H1 (cell line): ENCODE data around the gene TAF15. TPM values are rescaled to one million over a fixed set of nuclear protein-coding genes. Genes with fewer than 3 reads are reported as not detected.

Source experiments
- CTCF ChIA-PET: fragments of 300-600 bp; sonication (Branson Sonifier 250); formaldehyde crosslinking; loops from one replicate; lab custom pipeline; 2021; ENCODE audit not compliant: partially characterized antibody; lab: Charles Lee
- POLR2A ChIA-PET: fragments of 300-600 bp; sonication (Branson Sonifier 250); formaldehyde crosslinking; loops from one replicate; lab custom pipeline; 2021; ENCODE audit warnings: inconsistent platforms; ENCODE audit not compliant: partially characterized antibody; lab: Charles Lee
- DNase-seq, 2 experiments: peaks; one replicate each; pipeline versions ENCODE4 v3.0.0 to v3.0.0-alpha.2; 2010 to 2022; ENCODE audit warnings: low spot score in 2 of 2, low read depth in 1 of 2, mixed read lengths in 1 of 2
- FAIRE-seq: peaks from 2 replicates; lab custom pipeline; 2011; peaks lifted over from hg19 to GRCh38; lab: Jason Lieb, UNC
- H2AFZ ChIP-seq: 2 replicates; pipeline ENCODE4 v1.8.1; 2012; ENCODE audit warnings: low read length, inconsistent platforms
- H2AK5ac ChIP-seq: 2 replicates; pipeline ENCODE4 v1.6.1; 2013; ENCODE audit warnings: low read depth, low read length
- H2BK120ac ChIP-seq: replicated peaks from 2 replicates; pipeline ENCODE3; 2013; ENCODE audit warnings: low read depth, low read length, inconsistent platforms
- H2BK12ac ChIP-seq: 2 replicates; pipeline ENCODE4 v1.6.1; 2013; ENCODE audit warnings: low read depth, low read length
- H2BK15ac ChIP-seq: 2 replicates; pipeline ENCODE4 v1.6.1; 2013; ENCODE audit warnings: low read length
- H2BK20ac ChIP-seq: 2 replicates; pipeline ENCODE4 v1.6.1; 2013; ENCODE audit warnings: low read length
- H2BK5ac ChIP-seq: 2 replicates; pipeline ENCODE4 v1.6.1; 2013; ENCODE audit warnings: low read depth, low read length
- H3K14ac ChIP-seq: 2 replicates; pipeline ENCODE4 v1.6.1; 2013; ENCODE audit warnings: inconsistent platforms; ENCODE audit not compliant: insufficient read length
- H3K18ac ChIP-seq: 2 replicates; pipeline ENCODE4 v1.6.1; 2013; ENCODE audit warnings: low read length; ENCODE audit errors: extremely low read depth
- H3K23ac ChIP-seq: 2 replicates; pipeline ENCODE4 v1.6.1; 2013; ENCODE audit warnings: inconsistent platforms; ENCODE audit not compliant: insufficient read length
- H3K23me2 ChIP-seq: 2 replicates; pipeline ENCODE4 v1.6.1; 2013; ENCODE audit warnings: low read depth, low read length
- H3K27ac ChIP-seq: 2 replicates; pipeline ENCODE4 v1.6.1; 2011; ENCODE audit warnings: low read depth, low read length, inconsistent platforms
- H3K27me3 ChIP-seq, 4 experiments: replicated peaks in 1 of 4; 1 replicate in 1 of 4; 2 replicates in 3 of 4; pipeline versions ENCODE4 v1.6.1 to v1.8.1; 2011 to 2013; ENCODE audit warnings: low read length in 3 of 4, mild to moderate bottlenecking in 3 of 4, inconsistent platforms in 2 of 4, mixed read lengths in 2 of 4, moderate library complexity in 1 of 4; ENCODE audit not compliant: control insufficient read depth in 3 of 4, insufficient read depth in 3 of 4; ENCODE audit errors: extremely low read depth in 1 of 4
- H3K36me3 ChIP-seq, 4 experiments: 2 replicates each; pipeline versions ENCODE4 v1.6.1 to v1.8.1; 2011 to 2013; ENCODE audit warnings: mild to moderate bottlenecking in 4 of 4, low read length in 3 of 4, moderate library complexity in 2 of 4, control low read depth in 1 of 4, inconsistent platforms in 1 of 4; ENCODE audit not compliant: insufficient read depth in 4 of 4, control insufficient read depth in 2 of 4
- H3K4ac ChIP-seq: replicated peaks from 2 replicates; pipeline ENCODE3; 2013; ENCODE audit warnings: low read length, low read depth, mixed read lengths, inconsistent platforms; ENCODE audit not compliant: insufficient read length
- H3K4me1 ChIP-seq, 4 experiments: replicated peaks in 1 of 4; 1 replicate in 1 of 4; 2 replicates in 3 of 4; pipeline versions ENCODE4 v1.6.1 to v1.8.1; 2011 to 2013; ENCODE audit warnings: low read length in 3 of 4, inconsistent platforms in 2 of 4, mixed read lengths in 1 of 4; ENCODE audit not compliant: insufficient read depth in 4 of 4, control insufficient read depth in 3 of 4
- H3K4me2 ChIP-seq, 2 experiments: 2 replicates each; pipeline versions ENCODE4 v1.6.1 to v1.8.1; 2011 to 2013; ENCODE audit warnings: low read depth in 2 of 2, low read length in 2 of 2, control low read depth in 1 of 2, inconsistent platforms in 1 of 2, mild to moderate bottlenecking in 1 of 2; ENCODE audit not compliant: insufficient read depth in 1 of 2
- H3K4me3 ChIP-seq, 4 experiments: fragments of 200-600, 300-600 bp in 1 of 4; sonication (generic), shearing (Covaris generic), sonication (Bioruptor Twin) in 1 of 4; 2 replicates each; pipeline versions ENCODE4 v1.5.1 to v1.8.1; 2011 to 2016; ENCODE audit warnings: low read length in 4 of 4, low read depth in 3 of 4, control low read depth in 2 of 4, inconsistent platforms in 2 of 4, mild to moderate bottlenecking in 2 of 4, mixed read lengths in 1 of 4, moderate library complexity in 1 of 4; ENCODE audit not compliant: insufficient read depth in 2 of 4; ENCODE audit errors: extremely low read depth in 1 of 4
- H3K56ac ChIP-seq: replicated peaks from 2 replicates; pipeline ENCODE3; 2013; ENCODE audit warnings: low read depth, mild to moderate bottlenecking, mixed read lengths, low read length, inconsistent platforms; ENCODE audit not compliant: insufficient read length
- H3K79me1 ChIP-seq: 2 replicates; pipeline ENCODE4 v1.6.1; 2013; ENCODE audit warnings: low read depth, low read length, control low read depth
- H3K79me2 ChIP-seq, 2 experiments: 2 replicates each; pipeline versions ENCODE4 v1.6.1 to v1.8.1; 2012 to 2013; ENCODE audit warnings: low read length in 2 of 2, mild to moderate bottlenecking in 2 of 2, inconsistent platforms in 1 of 2; ENCODE audit not compliant: insufficient read depth in 2 of 2, control insufficient read depth in 1 of 2
- H3K9ac ChIP-seq, 4 experiments: replicated peaks in 1 of 4; 1 replicate in 1 of 4; 2 replicates in 3 of 4; pipeline versions ENCODE4 v1.6.1 to v1.8.1; 2011 to 2013; ENCODE audit warnings: low read depth in 3 of 4, low read length in 3 of 4, control low read depth in 2 of 4, mild to moderate bottlenecking in 2 of 4, moderate library complexity in 2 of 4, inconsistent platforms in 1 of 4; ENCODE audit errors: extremely low read depth in 1 of 4
- H3K9me3 ChIP-seq, 2 experiments: 2 replicates each; pipeline versions ENCODE4 v1.6.1 to v1.8.1; 2012 to 2013; ENCODE audit warnings: mild to moderate bottlenecking in 2 of 2, moderate library complexity in 2 of 2, control low read depth in 1 of 2, inconsistent platforms in 1 of 2, low read depth in 1 of 2, low read length in 1 of 2, mixed read lengths in 1 of 2; ENCODE audit not compliant: insufficient read depth in 2 of 2
- H4K20me1 ChIP-seq, 2 experiments: replicated peaks in 1 of 2; 2 replicates each; pipeline versions ENCODE3 to v1.8.1; 2011 to 2013; ENCODE audit warnings: inconsistent platforms in 2 of 2, low read length in 2 of 2, mild to moderate bottlenecking in 1 of 2; ENCODE audit not compliant: insufficient read depth in 2 of 2, control insufficient read depth in 1 of 2
- H4K5ac ChIP-seq: 2 replicates; pipeline ENCODE4 v1.6.1; 2013; ENCODE audit warnings: low read length, low read depth, mixed read lengths, inconsistent platforms; ENCODE audit not compliant: insufficient read length
- H4K8ac ChIP-seq: 2 replicates; pipeline ENCODE4 v1.8.0; 2013; ENCODE audit warnings: mild to moderate bottlenecking, moderate library complexity, low read length, inconsistent platforms; ENCODE audit not compliant: insufficient read depth; ENCODE audit errors: extremely low read depth
- H4K91ac ChIP-seq: replicated peaks from 2 replicates; pipeline ENCODE3; 2013; ENCODE audit warnings: low read length, mixed read lengths, inconsistent platforms; ENCODE audit not compliant: insufficient read length
- BCL11A ChIP-seq, 2 experiments: IDR thresholded peaks; one replicate each; pipeline ENCODE4 v1.6.1; 2011; ENCODE audit warnings: low read depth in 2 of 2, low read length in 2 of 2, mild to moderate bottlenecking in 2 of 2
- GTF2F1 ChIP-seq: IDR thresholded peaks from 2 replicates; pipeline ENCODE4 v1.6.1; 2012; ENCODE audit warnings: low read depth, low read length, improper control_type of control experiment, borderline replicate concordance
- NANOG ChIP-seq: IDR thresholded peaks from 2 replicates; pipeline ENCODE4 v1.6.1; 2011; ENCODE audit warnings: low read length, low read depth, mild to moderate bottlenecking, inconsistent platforms; ENCODE audit not compliant: insufficient read depth, poor library complexity, severe bottlenecking
- POLR2AphosphoS5 ChIP-seq: IDR thresholded peaks from 2 replicates; pipeline ENCODE4 v1.6.1; 2011; ENCODE audit warnings: low read depth, low read length
- SP2 ChIP-seq: IDR thresholded peaks from 2 replicates; pipeline ENCODE4 v1.6.1; 2012; ENCODE audit warnings: mild to moderate bottlenecking, low read length, inconsistent platforms
- YY1 ChIP-seq: IDR thresholded peaks from 2 replicates; pipeline ENCODE4 v1.6.1; 2011; ENCODE audit warnings: low read depth, mild to moderate bottlenecking, low read length
- ZNF274 ChIP-seq: IDR thresholded peaks from 2 replicates; pipeline ENCODE4 v1.7.0; 2012; ENCODE audit warnings: low read length, borderline replicate concordance; ENCODE audit errors: extremely low read depth
- WGBS, 2 experiments: shearing (Covaris generic) in 1 of 2; methylation state at CpG; one replicate each; pipeline versions ENCODE4 v1.1.6 to v1.1.7; 2013 to 2015; ENCODE audit warnings: low lambda C conversion rate in 2 of 2, mixed read lengths in 2 of 2, inconsistent platforms in 1 of 2, low coverage in 1 of 2, missing lambda C conversion rate in 1 of 2; ENCODE audit not compliant: insufficient replicate concordance in 2 of 2, insufficient coverage in 1 of 2, insufficient read length in 1 of 2; ENCODE audit errors: extremely low coverage in 1 of 2, missing lambda C conversion rate in 1 of 2; 5-methylcytosine and 5-hydroxymethylcytosine counted together
- polyA plus RNA-seq, 7 experiments: library from polyadenylated mRNA; depleted of rRNA in 3 of 7; stranded (reverse) in 5 of 7; unstranded in 2 of 7; fragments of >200 nt in 5 of 7; fragments of 200-250 nt in 2 of 7; gene quantifications; 1 replicate in 5 of 7; 2 replicates in 1 of 7; 4 replicates in 1 of 7; pipeline versions ENCODE4 v1.2.1 to v1.2.3, GENCODE V29; 2011 to 2013; ENCODE audit warnings: missing spikeins in 2 of 7, mixed read lengths in 2 of 7
- total RNA-seq: library from RNA; stranded (reverse); fragmentation: NEBNext Ultra II Directional; extraction: Animal tissue kit (Norgen Biotek cat#: 25700); gene quantifications from 2 replicates; pipeline ENCODE4 v1.2.1, GENCODE V29; 2021

Gene TAF15
- total and polyA plus RNA-seq, 2 of the 8 experiments (the other 6 are each of a cell fraction or from before 2014, with no cell fraction given) = 80.1 to 338 TPM

DNA sequence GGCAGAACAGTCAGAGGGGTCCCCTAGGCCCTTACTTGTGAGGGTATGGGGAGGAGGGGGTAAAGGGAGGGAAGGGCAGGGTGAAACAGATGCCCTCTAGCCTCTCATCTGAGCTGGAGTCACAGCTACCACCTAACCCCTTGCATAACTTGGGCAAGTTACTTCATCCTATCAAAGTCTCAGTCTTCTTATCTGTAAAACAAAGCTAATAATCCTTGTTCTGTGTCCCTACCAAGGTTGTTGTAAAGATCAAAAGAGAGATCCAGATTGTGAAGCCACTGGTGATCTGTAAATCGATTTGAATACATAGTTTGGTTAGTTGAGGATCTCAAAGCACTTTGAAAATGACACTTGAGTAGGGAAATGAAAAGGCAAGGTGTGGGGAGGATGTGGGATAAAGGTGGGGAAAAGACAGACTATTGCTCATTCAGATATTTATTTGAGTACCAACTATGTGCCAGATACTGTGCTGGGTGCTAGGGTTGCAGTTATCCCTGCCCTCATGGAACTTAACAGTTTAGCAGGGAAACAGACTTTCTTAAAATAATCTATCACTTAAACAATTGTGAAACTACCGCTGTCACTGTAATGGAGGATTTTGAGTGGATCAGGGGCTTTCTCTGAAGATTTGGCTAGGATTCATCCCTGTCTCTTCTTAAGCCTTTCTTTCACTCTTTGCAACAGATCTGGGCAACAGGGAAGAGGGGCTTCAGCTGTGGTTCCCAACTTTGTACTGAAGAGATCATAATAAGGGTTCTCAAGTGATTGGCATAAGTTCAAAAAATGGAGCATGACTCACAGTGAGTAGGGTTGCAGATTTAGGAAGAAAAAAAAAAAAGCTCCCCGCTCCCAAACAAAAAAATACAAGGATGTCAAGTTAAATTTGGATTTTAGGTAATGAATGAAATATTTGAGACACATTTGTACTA, 56.4 kb downstream of the TAF15 start:
- no peak overlapping the region for H3K27ac ChIP-seq
- no peak overlapping the region for H2BK120ac ChIP-seq
- no peak for DNase-seq
- no peak overlapping the region for H3K18ac ChIP-seq
- H4K20me1 ChIP-seq = peaks cover 0 to 2% of the 10 kb centered on the region in 2 experiments
- H3K27me3 ChIP-seq = no peaks in the 10 kb centered on the region; a peak in 1 of 7 replicates
- no peak overlapping the region for H2BK15ac ChIP-seq
- ChIA-PET POLR2A (interaction anchor here (0.7 to 3.1 kb wide), 4 partner anchors 9 to 24 kb away, joined by 3 to 13 read pairs (median 4); no protein-coding TSS in a partner anchor), CTCF (interaction anchor here (2.5 kb wide), 1 partner anchor 16 kb away, joined by 6 read pairs; no protein-coding TSS in a partner anchor)
- no peak overlapping the region for H4K8ac ChIP-seq
- H3K79me2 ChIP-seq = no peaks in the 10 kb centered on the region
- H3K23me2 ChIP-seq = no peaks in the 10 kb centered on the region
- H3K79me1 ChIP-seq = no peaks in the 10 kb centered on the region
- H3K9ac ChIP-seq = no peak overlapping the region
- no peak overlapping the region for H3K56ac ChIP-seq
- H3K4me3 ChIP-seq = no peak overlapping the region
- H3K23ac ChIP-seq = no peak overlapping the region
- H3K4me2 ChIP-seq = no peak overlapping the region
- no peak overlapping the region for H2BK12ac ChIP-seq
- H3K36me3 ChIP-seq = no peaks in the 10 kb centered on the region
- no peak overlapping the region for H2AK5ac ChIP-seq
- H3K4me1 ChIP-seq = no peaks in the 10 kb centered on the region
- H4K91ac ChIP-seq = no peak overlapping the region
- no peak overlapping the region for H4K5ac ChIP-seq
- no peak for TF ChIP-seq YY1
- TF ChIP-seq SP2 = no peak
- TF ChIP-seq NANOG = no peak
- no peak for TF ChIP-seq GTF2F1
- TF ChIP-seq POLR2AphosphoS5 = no peak
- TF ChIP-seq ZNF274 = no peak
- TF ChIP-seq BCL11A (IDR thresholded peaks at IDR 0.05; ENCODE audit: low read depth in 2 of 2, low read length in 2 of 2) = no peak
- TF ChIP-seq, all 59 proteins: peak for 0
- Histone ChIP-seq H3K9me3 (no peaks in the 10 kb centered on the region), H3K14ac (no peak overlapping the region), H2BK20ac (no peak overlapping the region), H3K4ac (no peak overlapping the region), H2AFZ (no peak overlapping the region), H2BK5ac (no peak overlapping the region)
- FAIRE-seq = no peak
- WGBS, 2 experiments = 83% methylated on average over 3 of the region's 3 CpGs; no CpG with 5 or more reads in 1 of the 2 experiments
